DMS53 (cell line): ENCODE measurements around the gene EHBP1.
"Not testable (repeated sequence)": the region's sequence is repeated elsewhere in the genome, so short reads cannot be mapped to it uniquely, and the experiment has no call there.

ENCODE experiments used
- DNase-seq: peaks from one replicate; lab custom pipeline; 2025; lab: John Stamatoyannopoulos, UW

The EHBP1 gene

GRCh38 chr2:62736899-62737559 is 31.5 kb downstream of the EHBP1 start:
- no peak for DNase-seq

- peak; percentile 4 for DNase-seq
Measured at GRCh38 chr2:62738981-62739936, 33.7 kb downstream of the EHBP1 start.

GRCh38 chr2:62740221-62740620 is 34.7 kb downstream of the EHBP1 start:
- DNase-seq, result no peak

GRCh38 chr2:62741127-62741526 is 35.6 kb downstream of the EHBP1 start:
- no peak for DNase-seq

GRCh38 chr2:62741954-62742722 is 36.6 kb downstream of the EHBP1 start:
- DNase-seq, result no peak

- no peak for DNase-seq
Measured at GRCh38 chr2:62743506-62743905, 38.0 kb downstream of the EHBP1 start.

- DNase-seq, result no peak
Measured at GRCh38 chr2:62744603-62745002, 39.1 kb downstream of the EHBP1 start.

GRCh38 chr2:62745891-62746481 is 40.5 kb downstream of the EHBP1 start:
- DNase-seq, result no peak

GRCh38 chr2:62747169-62747568 is 41.7 kb downstream of the EHBP1 start:
- DNase-seq, result no peak

- DNase-seq, result no peak
Measured at GRCh38 chr2:62747876-62748275, 42.4 kb downstream of the EHBP1 start.

- DNase-seq, result not testable (repeated sequence)
Measured at GRCh38 chr2:62749111-62749510, 43.6 kb downstream of the EHBP1 start.

GRCh38 chr2:62757029-62757428 is 51.5 kb downstream of the EHBP1 start:
- DNase-seq, result no peak

- DNase-seq, result no peak
Measured at GRCh38 chr2:62760026-62760425, 54.5 kb downstream of the EHBP1 start.

- no peak for DNase-seq
Measured at GRCh38 chr2:62760555-62760954, 55.0 kb downstream of the EHBP1 start.

- DNase-seq, result no peak
Measured at GRCh38 chr2:62765619-62766376, 60.3 kb downstream of the EHBP1 start.

- DNase-seq, result no peak
Measured at GRCh38 chr2:62768615-62769014, 63.1 kb downstream of the EHBP1 start.

GRCh38 chr2:62770629-62771028 is 65.1 kb downstream of the EHBP1 start:
- no peak for DNase-seq

GRCh38 chr2:62774555-62775366 is 69.2 kb downstream of the EHBP1 start:
- DNase-seq, result peak; percentile 71

- no peak for DNase-seq
Measured at GRCh38 chr2:62775367-62775668, 69.8 kb downstream of the EHBP1 start.

GRCh38 chr2:62783679-62784078 is 78.2 kb downstream of the EHBP1 start:
- DNase-seq, result no peak

- DNase-seq, result no peak
Measured at GRCh38 chr2:62784341-62784740, 78.8 kb downstream of the EHBP1 start.
